Measurements from ENCODE around the gene EIF2S2.

DNA sequence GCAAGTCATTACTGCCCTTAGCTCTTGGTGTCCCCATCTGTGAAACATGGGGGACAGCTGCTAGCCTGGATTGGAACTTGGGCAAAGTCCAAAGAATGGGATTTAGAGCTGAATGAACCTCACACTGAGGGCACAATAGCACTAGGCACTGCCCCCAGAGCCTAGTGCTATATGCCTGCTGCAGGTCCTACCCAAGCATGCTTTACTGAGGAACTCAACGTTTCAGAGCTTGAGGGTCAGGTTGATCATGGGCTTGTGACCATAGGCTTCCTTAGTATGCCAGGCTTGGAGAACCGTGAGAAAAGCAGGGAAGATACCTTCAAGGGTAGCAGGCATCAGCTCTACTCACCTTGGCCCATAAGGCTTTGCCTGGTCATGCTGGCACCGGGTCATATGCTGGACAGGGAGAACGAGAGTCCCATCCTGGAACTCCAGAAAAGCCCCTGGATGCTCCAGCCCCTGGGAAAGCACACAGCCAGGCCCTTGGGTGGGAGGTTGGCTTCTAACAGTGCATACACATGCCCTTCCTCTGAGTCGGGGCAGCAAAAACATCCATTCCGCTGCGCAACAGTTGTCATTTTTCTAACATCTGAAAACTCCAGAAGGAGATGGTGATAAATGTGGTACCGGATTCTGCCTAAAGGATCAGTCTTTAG is 29.7 kb downstream of the EIF2S2 start:
- TF ChIP-seq EZH2 (IDR thresholded peaks at IDR 0.05; ENCODE audit: insufficient read depth, poor library complexity, severe bottlenecking), result no peak
- no peak for TF ChIP-seq EZH2phosphoT487 (IDR thresholded peaks at IDR 0.05; ENCODE audit: insufficient read depth, low read depth)

Measured in GM23248 (cell line).